Activated effector memory CD4-positive, alpha-beta T cell treated with Interleukin-2 at 50 U/mL for 16 hours (primary cell): ENCODE measurements around the gene MACROD2.
"Not testable (repeated sequence)": the region's sequence is repeated elsewhere in the genome, so short reads cannot be mapped to it uniquely, and the experiment has no call there.

Experiments used
- DNase-seq: peaks from one replicate; pipeline ENCODE4 v3.0.0-alpha.2; 2020

MACROD2 gene

GRCh38 chr20:15336536-15336935, 1341.2 kb downstream of the MACROD2 start:
- no peak for DNase-seq

- no peak for DNase-seq
These were observed 1343.9 kb downstream of the MACROD2 start for GRCh38 chr20:15339264-15339663.

- DNase-seq: no peak
These were observed 1347.7 kb downstream of the MACROD2 start for GRCh38 chr20:15342991-15343523.

- no peak for DNase-seq
These were observed 1350.0 kb downstream of the MACROD2 start for GRCh38 chr20:15345287-15345686.

- DNase-seq: no peak
These were observed 1351.5 kb downstream of the MACROD2 start for GRCh38 chr20:15346657-15347280.

GRCh38 chr20:15359056-15359455, 1363.7 kb downstream of the MACROD2 start:
- DNase-seq: no peak

- no peak for DNase-seq
These were observed 1367.5 kb downstream of the MACROD2 start for GRCh38 chr20:15362849-15363248.

- no peak for DNase-seq
These were observed 1369.5 kb downstream of the MACROD2 start for GRCh38 chr20:15364781-15365180.

GRCh38 chr20:15370370-15370769, 1375.1 kb downstream of the MACROD2 start:
- DNase-seq: no peak

GRCh38 chr20:15374682-15375081, 1379.4 kb downstream of the MACROD2 start:
- DNase-seq: no peak

- no peak for DNase-seq
These were observed 1380.5 kb downstream of the MACROD2 start for GRCh38 chr20:15375836-15376235.

- not testable (repeated sequence) for DNase-seq
These were observed 1382.3 kb downstream of the MACROD2 start for GRCh38 chr20:15377603-15378002.

- DNase-seq: no peak
These were observed 1382.8 kb downstream of the MACROD2 start for GRCh38 chr20:15378151-15378550.

- DNase-seq: no peak
These were observed 1384.5 kb downstream of the MACROD2 start for GRCh38 chr20:15379681-15380296.

- DNase-seq: no peak
These were observed 1385.5 kb downstream of the MACROD2 start for GRCh38 chr20:15380770-15381169.

- DNase-seq: no peak
These were observed 1391.9 kb downstream of the MACROD2 start for GRCh38 chr20:15387228-15387627.

GRCh38 chr20:15395457-15395856, 1400.1 kb downstream of the MACROD2 start:
- no peak for DNase-seq

- DNase-seq: no peak
These were observed 1400.7 kb downstream of the MACROD2 start for GRCh38 chr20:15396026-15396425.

- DNase-seq: no peak
These were observed 1401.6 kb downstream of the MACROD2 start for GRCh38 chr20:15396900-15397299.

- DNase-seq: no peak
These were observed 1404.5 kb downstream of the MACROD2 start for GRCh38 chr20:15399781-15400180.

- no peak for DNase-seq
These were observed 1410.8 kb downstream of the MACROD2 start for GRCh38 chr20:15406072-15406471.

- no peak for DNase-seq
These were observed 1416.5 kb downstream of the MACROD2 start for GRCh38 chr20:15411781-15412180.

GRCh38 chr20:15415908-15416307, 1420.6 kb downstream of the MACROD2 start:
- DNase-seq: no peak

- no peak for DNase-seq
These were observed 1424.5 kb downstream of the MACROD2 start for GRCh38 chr20:15419856-15420255.

- DNase-seq: no peak
These were observed 1427.7 kb downstream of the MACROD2 start for GRCh38 chr20:15422966-15423365.
